GM21515 (cell line): ENCODE measurements around the gene LAMB4.
"Not testable (repeated sequence)": the region's sequence is repeated elsewhere in the genome, so short reads cannot be mapped to it uniquely, and the experiment has no call there.

Experiments
- ATAC-seq: cut with Tn5 transposase; IDR thresholded peaks from one replicate; pipeline ENCODE4 v1.9.1; 2021; ENCODE audit not compliant: unreplicated experiment

The LAMB4 gene

GRCh38 chr7:108051454-108051853 lies 78.7 kb downstream of the LAMB4 start:
- no peak for ATAC-seq

DNA sequence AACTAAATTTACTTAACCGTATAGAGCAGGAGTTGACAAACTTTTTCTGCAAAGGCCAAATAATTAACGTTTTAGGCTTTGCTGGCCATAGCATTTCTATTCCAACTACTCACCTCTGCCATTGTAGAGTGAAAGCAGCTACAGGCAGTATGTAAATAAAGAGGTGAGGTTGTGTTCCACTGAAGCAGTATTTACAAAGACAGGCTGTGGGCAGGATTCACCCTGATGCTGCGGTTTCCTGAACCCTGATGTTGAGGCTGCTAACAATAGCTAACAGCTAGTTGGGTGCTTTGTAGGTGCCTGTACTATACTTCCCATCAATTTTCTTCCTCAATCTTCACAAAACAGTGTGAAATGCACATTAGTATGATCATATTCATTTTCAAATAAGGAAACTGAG lies 80.2 kb downstream of the LAMB4 start:
- peak; percentile 90 for ATAC-seq

DNA sequence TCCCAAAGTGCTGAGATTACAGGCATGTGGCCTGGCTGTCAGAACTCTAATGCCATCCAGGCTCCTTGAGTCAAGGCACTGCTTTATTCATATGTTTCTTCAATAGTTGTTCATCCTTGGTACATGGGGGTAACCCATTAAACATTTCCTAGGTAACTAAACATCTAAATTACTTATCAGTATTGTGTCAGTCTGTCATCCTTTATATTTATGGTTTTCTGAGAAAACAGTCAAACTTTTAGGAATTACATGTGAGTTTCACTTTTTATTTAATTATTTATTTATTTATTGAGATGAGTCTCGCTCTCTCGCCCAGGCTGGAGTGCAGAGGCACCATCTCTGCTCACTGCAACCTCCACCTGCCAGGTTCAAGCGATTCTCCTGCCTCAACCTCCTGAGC lies 81.7 kb downstream of the LAMB4 start:
- ATAC-seq: no peak

GRCh38 chr7:108046952-108047506 lies 83.1 kb downstream of the LAMB4 start:
- no peak for ATAC-seq

DNA sequence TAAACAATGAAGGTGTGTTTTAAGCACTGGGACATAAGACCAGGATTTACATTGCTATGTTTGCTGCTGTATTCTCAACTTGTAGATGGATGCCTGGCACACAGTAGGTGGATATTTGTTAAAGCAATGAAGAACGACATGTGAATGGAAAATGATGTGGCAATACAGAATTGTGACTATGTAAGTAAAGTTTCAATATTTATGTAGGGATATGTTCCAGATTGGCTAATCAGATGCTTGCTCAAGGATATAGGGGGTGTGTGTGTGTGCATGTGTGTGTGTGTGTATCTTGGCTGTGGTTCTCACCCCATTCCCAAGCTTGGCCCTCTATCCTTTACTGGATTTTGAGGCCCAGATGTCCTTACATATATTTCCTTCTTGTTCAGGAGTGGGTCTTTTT lies 84.5 kb downstream of the LAMB4 start:
- no peak for ATAC-seq

- no peak for ATAC-seq
Observed at GRCh38 chr7:108045154-108045553, 85.0 kb downstream of the LAMB4 start.

GRCh38 chr7:108044345-108044744 lies 85.8 kb downstream of the LAMB4 start:
- no peak for ATAC-seq

DNA sequence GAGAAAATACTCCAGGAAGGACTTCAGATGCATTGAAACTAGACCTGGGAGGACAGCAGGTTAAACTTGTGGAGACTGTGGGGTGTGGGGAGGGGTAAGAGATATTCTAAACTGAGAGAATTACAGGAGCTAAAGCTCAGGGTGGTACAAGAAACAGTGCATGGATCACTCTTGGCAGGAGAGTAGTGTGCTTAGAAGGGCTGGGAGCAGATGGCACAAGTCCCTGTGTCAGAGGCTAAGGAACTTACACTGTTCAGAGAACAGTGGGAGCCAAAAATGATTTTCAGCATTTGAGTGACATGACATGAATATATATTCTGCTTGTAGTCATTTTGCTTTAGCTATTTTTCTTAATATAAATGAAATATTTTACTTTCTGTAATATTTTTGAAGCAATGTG lies 91.2 kb downstream of the LAMB4 start:
- no peak for ATAC-seq

GRCh38 chr7:108037741-108038140 lies 92.4 kb downstream of the LAMB4 start:
- no peak for ATAC-seq

- no peak for ATAC-seq
Observed at GRCh38 chr7:108037140-108037539, 93.0 kb downstream of the LAMB4 start.

DNA sequence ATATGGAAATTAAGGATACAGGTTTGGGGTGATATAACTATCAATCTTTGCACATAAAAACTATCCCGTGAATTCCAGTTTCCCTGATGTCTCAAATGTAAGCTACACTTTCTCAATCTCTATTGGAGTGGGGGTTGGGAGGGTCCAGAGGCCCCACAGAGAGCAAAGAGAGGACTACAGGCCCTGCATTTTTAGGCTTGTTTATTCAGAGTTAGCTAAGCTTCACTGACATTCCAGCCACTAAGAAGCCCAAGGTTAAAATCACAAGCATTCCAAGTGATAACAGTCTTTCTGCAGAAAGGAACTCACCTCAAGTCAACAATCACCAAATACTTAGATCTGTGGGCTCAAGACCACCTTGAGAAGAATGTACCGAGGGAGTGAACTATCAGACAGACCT lies 95.6 kb downstream of the LAMB4 start:
- ATAC-seq: no peak

GRCh38 chr7:108033776-108034497 lies 96.2 kb downstream of the LAMB4 start:
- no peak for ATAC-seq

GRCh38 chr7:108033309-108033708 lies 96.9 kb downstream of the LAMB4 start:
- not testable (repeated sequence) for ATAC-seq

- ATAC-seq: no peak
Observed at GRCh38 chr7:108030516-108030915, 99.6 kb downstream of the LAMB4 start.

DNA sequence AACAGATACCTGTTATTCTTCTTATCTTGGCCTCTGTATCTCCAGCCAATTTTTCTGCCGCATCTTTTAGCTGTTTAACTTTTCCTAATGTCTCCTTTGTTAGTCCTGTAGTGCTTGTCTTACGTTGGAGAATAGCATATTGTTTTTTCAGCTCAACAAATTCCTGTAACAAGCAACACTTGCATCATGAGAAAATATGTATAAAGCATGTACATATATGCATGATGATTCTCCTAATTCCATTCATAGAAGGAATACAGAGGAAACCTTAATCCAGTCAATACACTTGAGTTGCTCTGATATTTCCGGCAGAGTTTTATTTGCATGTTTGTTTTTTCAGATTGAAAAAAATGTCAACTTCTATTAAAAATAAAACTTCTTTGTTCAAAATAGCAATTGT lies 101.1 kb downstream of the LAMB4 start:
- ATAC-seq: no peak

DNA sequence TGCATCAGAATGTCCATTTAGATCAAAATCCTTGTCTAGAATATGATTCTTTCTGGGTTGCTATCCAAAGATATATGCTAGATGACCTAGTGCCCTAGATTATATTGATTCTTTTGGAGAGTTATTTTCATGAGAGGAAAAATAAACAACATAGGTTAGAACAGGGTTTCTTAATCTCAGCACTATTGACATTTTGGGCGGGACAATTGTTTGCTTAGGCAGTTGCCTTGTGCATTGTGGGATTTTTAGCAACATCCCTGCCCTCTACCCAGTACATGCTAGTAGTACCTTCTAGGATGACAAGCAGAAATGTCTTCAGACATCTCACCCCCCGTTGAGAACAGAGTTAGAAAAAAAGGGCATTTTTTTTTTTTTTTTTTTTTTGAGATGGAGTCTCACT lies 102.0 kb downstream of the LAMB4 start:
- ATAC-seq: no peak

DNA sequence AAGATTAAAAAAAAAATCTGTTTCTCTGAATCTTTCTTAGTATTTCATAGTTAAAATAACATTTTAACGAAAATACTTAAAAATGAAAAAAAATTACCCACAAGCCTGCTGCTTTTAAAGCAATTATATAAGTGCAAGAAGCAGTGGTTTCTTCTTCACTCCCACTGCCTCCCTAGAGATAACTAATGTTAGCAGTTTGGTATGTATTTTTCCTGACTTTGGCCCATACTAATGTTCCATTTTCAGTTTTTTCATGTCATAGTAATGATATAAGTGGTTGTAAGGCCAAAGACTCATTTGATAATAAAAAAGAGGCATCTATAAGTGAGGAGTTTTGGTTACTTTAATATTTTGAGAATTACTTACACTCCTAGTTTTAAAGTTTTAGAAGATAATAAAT lies 102.9 kb downstream of the LAMB4 start:
- no peak for ATAC-seq

DNA sequence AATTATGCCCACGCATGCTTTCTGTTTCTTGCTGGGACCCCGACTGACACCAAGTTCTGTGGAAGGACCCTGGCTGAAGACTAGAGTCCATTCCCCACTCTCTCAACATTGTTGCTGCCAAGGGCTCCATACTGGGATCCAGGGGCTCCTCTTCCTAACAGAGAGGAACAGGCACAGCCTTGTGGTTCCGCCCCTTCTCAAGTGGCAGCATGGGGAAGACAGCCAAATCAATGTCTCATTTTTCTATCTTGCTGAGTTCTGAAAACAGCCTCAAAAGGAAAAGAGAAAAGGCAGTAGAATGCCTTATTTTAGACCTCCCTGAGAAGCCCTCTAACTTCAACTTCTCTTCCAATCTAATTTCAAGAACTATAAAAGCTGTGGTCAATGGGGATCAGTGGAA lies 103.5 kb downstream of the LAMB4 start:
- ATAC-seq: no peak

DNA sequence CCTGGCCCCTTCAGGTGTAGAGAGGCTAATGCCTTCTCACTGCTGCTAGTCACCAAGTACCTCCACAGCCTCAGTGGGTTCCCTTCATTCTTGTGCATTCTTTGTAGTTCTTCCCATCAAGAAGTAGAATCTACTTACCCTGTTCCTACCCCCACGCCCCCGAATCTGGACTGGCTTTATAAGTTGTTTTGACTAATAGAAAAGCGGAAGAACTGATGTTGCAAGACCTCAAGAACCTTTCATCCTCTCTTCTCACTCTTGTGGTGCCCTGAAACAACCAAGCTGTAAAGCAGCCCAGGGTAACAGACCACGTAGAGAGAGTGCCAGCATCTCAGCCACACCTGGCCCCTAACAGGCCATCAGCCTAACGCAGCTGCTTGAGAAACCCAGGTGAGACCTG lies 104.0 kb downstream of the LAMB4 start:
- ATAC-seq: no peak

GRCh38 chr7:108024538-108024937 lies 105.6 kb downstream of the LAMB4 start:
- ATAC-seq: no peak

GRCh38 chr7:108020585-108020984 lies 109.6 kb downstream of the LAMB4 start:
- ATAC-seq: no peak

DNA sequence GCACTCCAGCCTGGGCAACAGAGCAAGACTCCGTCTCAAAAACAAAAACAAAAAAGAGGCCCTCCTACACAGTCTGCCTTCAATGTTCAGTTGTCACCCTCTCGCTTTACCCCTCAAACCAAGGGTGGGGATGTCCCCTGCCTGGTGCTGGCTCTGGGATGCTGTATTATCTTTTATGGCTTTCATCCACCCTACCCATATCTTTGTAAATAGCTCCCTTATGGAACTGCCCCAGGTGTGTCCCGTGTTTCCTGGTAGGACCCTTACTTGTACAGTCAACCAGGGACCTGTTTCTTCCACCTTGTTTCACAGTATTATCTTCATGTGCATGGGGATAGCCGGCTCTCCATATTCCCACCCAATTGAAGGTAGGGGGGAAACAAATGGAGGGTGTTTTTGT lies 111.5 kb downstream of the LAMB4 start:
- ATAC-seq: no peak

- ATAC-seq: no peak
Observed at GRCh38 chr7:108017776-108018151, 112.4 kb downstream of the LAMB4 start.
